Measurements from ENCODE around the gene GBP6.
A peak's percentile ranks its signal among the peaks of the same experiment; 100 is the strongest.
"Not testable (repeated sequence)": the region's sequence is repeated elsewhere in the genome, so short reads cannot be mapped to it uniquely, and the experiment has no call there.

Gene GBP6

GRCh38 chr1:89363638-89364536 is at the start of gene GBP6:
Gene GBP6 (plus strand): TSS chr1:89364059. CDS start chr1:89368552, 4,493 bp downstream.
- no peak for DNase-seq (ENCODE audit: low read depth)

- no peak for DNase-seq (ENCODE audit: low read depth)
These were observed 41.5 kb upstream of the GBP6 start for GRCh38 chr1:89322402-89322801.

- no peak for DNase-seq (ENCODE audit: low read depth)
These were observed 32.0 kb upstream of the GBP6 start for GRCh38 chr1:89331890-89332289.

- no peak for DNase-seq (ENCODE audit: low read depth)
These were observed 31.4 kb upstream of the GBP6 start for GRCh38 chr1:89332461-89332860.

GRCh38 chr1:89335486-89335885 is 28.4 kb upstream of the GBP6 start:
- no peak for DNase-seq (ENCODE audit: low read depth)

GRCh38 chr1:89337903-89338302 is 26.0 kb upstream of the GBP6 start:
- no peak for DNase-seq (ENCODE audit: low read depth)

- no peak for DNase-seq (ENCODE audit: low read depth)
These were observed 24.8 kb upstream of the GBP6 start for GRCh38 chr1:89339039-89339438.

GRCh38 chr1:89345479-89345878 is 18.4 kb upstream of the GBP6 start:
- DNase-seq (ENCODE audit: low read depth): not testable (repeated sequence)

- no peak for DNase-seq (ENCODE audit: low read depth)
These were observed 16.6 kb upstream of the GBP6 start for GRCh38 chr1:89347296-89347695.

GRCh38 chr1:89350298-89350697 is 13.6 kb upstream of the GBP6 start:
- DNase-seq (ENCODE audit: low read depth): no peak

GRCh38 chr1:89351597-89352311 is 12.1 kb upstream of the GBP6 start:
- DNase-seq (ENCODE audit: low read depth): no peak

GRCh38 chr1:89352421-89352820 is 11.4 kb upstream of the GBP6 start:
- DNase-seq (ENCODE audit: low read depth): no peak

GRCh38 chr1:89354205-89354604 is 9.7 kb upstream of the GBP6 start:
- DNase-seq (ENCODE audit: low read depth): no peak

- DNase-seq (ENCODE audit: low read depth): no peak
These were observed 8.8 kb upstream of the GBP6 start for GRCh38 chr1:89355056-89355455.

- peak; percentile 11 for DNase-seq (ENCODE audit: low read depth)
These were observed 7.0 kb upstream of the GBP6 start for GRCh38 chr1:89356658-89357400.

GRCh38 chr1:89358287-89358893 is 5.5 kb upstream of the GBP6 start:
- peak; percentile 57 for DNase-seq (ENCODE audit: low read depth)

GRCh38 chr1:89360716-89361115 is 3.1 kb upstream of the GBP6 start:
- no peak for DNase-seq (ENCODE audit: low read depth)

- DNase-seq (ENCODE audit: low read depth): no peak
These were observed 2.2 kb upstream of the GBP6 start for GRCh38 chr1:89361681-89362080.

GRCh38 chr1:89363196-89363595 is 663 bp upstream of the GBP6 start:
- DNase-seq (ENCODE audit: low read depth): no peak

- no peak for DNase-seq (ENCODE audit: low read depth)
These were observed 1.2 kb downstream of the GBP6 start for GRCh38 chr1:89364954-89365550.

GRCh38 chr1:89367221-89367620 is 3.4 kb downstream of the GBP6 start:
- no peak for DNase-seq (ENCODE audit: low read depth)

GRCh38 chr1:89369331-89369730 is 5.5 kb downstream of the GBP6 start:
- no peak for DNase-seq (ENCODE audit: low read depth)
